Small intestine (tissue), 7 donors: Measurements from ENCODE around the gene FBXO47. TPM values are rescaled to one million over a fixed set of nuclear protein-coding genes. Genes with fewer than 3 reads are reported as not detected.
A peak's percentile ranks its signal among the peaks of the same experiment; 100 is the strongest.
"Not testable (repeated sequence)": the region's sequence is repeated elsewhere in the genome, so short reads cannot be mapped to it uniquely, and the experiment has no call there.

Experiments
- DNase-seq, 2 donors: peaks; one replicate each; pipeline versions ENCODE4 v3.0.0 to v3.0.0-alpha.2; 2013
- FAIRE-seq: peaks from 2 replicates; lab custom pipeline; 2012; peaks lifted over from hg19 to GRCh38; lab: Jason Lieb, UNC
- H3K27ac ChIP-seq, 3 donors: one replicate each; pipeline ENCODE4 v1.5.1; 2013; ENCODE audit warnings: low read length in 2 of 3, mild to moderate bottlenecking in 2 of 3, control low read depth in 1 of 3, inconsistent platforms in 1 of 3, low read depth in 1 of 3, moderate library complexity in 1 of 3
- H3K27me3 ChIP-seq, 3 donors: one replicate each; pipeline ENCODE4 v1.6.1; 2013; ENCODE audit warnings: low read length in 3 of 3, inconsistent platforms in 1 of 3; ENCODE audit not compliant: control insufficient read depth in 3 of 3, insufficient read depth in 3 of 3
- H3K36me3 ChIP-seq, 3 donors: one replicate each; pipeline ENCODE4 v1.6.1; 2013; ENCODE audit warnings: low read length in 3 of 3, inconsistent platforms in 1 of 3, low read depth in 1 of 3, mild to moderate bottlenecking in 1 of 3, moderate library complexity in 1 of 3; ENCODE audit not compliant: control insufficient read depth in 3 of 3, insufficient read depth in 2 of 3
- H3K4me1 ChIP-seq, 3 donors: one replicate each; pipeline ENCODE4 v1.6.1; 2013; ENCODE audit warnings: low read length in 2 of 3, inconsistent platforms in 1 of 3, low read depth in 1 of 3, mild to moderate bottlenecking in 1 of 3, moderate library complexity in 1 of 3; ENCODE audit not compliant: control insufficient read depth in 3 of 3, insufficient read depth in 2 of 3
- H3K4me3 ChIP-seq, 3 donors: one replicate each; pipeline ENCODE4 v1.5.1; 2013; ENCODE audit warnings: low read length in 3 of 3, control low read depth in 1 of 3, inconsistent platforms in 1 of 3, low read depth in 1 of 3, mild to moderate bottlenecking in 1 of 3, moderate library complexity in 1 of 3
- H3K9me3 ChIP-seq, 2 donors: one replicate each; pipeline ENCODE4 v1.6.1; 2013; ENCODE audit warnings: low read depth in 1 of 2, low read length in 1 of 2; ENCODE audit not compliant: control insufficient read depth in 2 of 2, insufficient read depth in 1 of 2
- WGBS, 3 donors: extraction: QIAGEN DNeasy Blood & Tissue Kit; methylation state at CpG; one replicate each; pipeline ENCODE4 v1.1.7; 2013; 5-methylcytosine and 5-hydroxymethylcytosine counted together
- polyA plus RNA-seq, 4 donors: library from polyadenylated mRNA; stranded (reverse) in 3 of 4; unstranded in 1 of 4; fragments of 200-250 nt in 3 of 4; fragments of 120-200 nt in 1 of 4; gene quantifications; one replicate each; pipeline versions ENCODE4 v1.2.1 to v1.2.3, GENCODE V29; 2013
- donor health status: healthy with polysubstance abuse.
- donor health status: control.
- donor health status: control.
- donor health status: Bipolar disorder and iron deficiency.
- donor health status: healthy.

Gene FBXO47
- polyA plus RNA-seq, 4 donors = 0.01 TPM; not detected in 3

- Histone ChIP-seq H3K4me1 (peaks cover 0 to 35% (median 14%) of the 10 kb centered on the region in 3 donors), H3K9me3 (no peaks in the 10 kb centered on the region), H3K36me3 (peaks cover 15 to 98% (median 41%) of the 10 kb centered on the region in 3 donors), H3K27ac (peak overlapping the region in 2 of 3 donors; percentile 15 to 69), H3K4me3 (no peak overlapping the region), H3K27me3 (no peaks in the 10 kb centered on the region)
- DNase-seq (peak in 1 of 2 donors; percentile 36), FAIRE-seq (no peak)
- WGBS, 3 donors = 57 to 68% (median 68%) methylated on average over 8 of the region's 8 CpGs
These were observed 50.4 kb downstream of the FBXO47 start for GRCh38 chr17:38916771-38917170.

GRCh38 chr17:38915639-38915995, 51.6 kb downstream of the FBXO47 start:
- FAIRE-seq = no peak
- 78 to 88% (median 80%) methylated on average over 7 of the region's 7 CpGs for WGBS, 3 donors
- no peaks in the 10 kb centered on the region for H3K9me3 ChIP-seq
- H3K27ac ChIP-seq = peak overlapping the region; percentile 22 to 57 (median 33)
- H3K4me1 ChIP-seq = peaks cover 0 to 39% (median 16%) of the 10 kb centered on the region in 3 donors
- peaks cover 18 to 99% (median 45%) of the 10 kb centered on the region in 3 donors for H3K36me3 ChIP-seq
- H3K4me3 ChIP-seq = no peak overlapping the region
- no peaks in the 10 kb centered on the region for H3K27me3 ChIP-seq
- no peak for DNase-seq

- Histone ChIP-seq H3K9me3 (no peaks in the 10 kb centered on the region), H3K27ac (peak overlapping the region; percentile 33 to 82 (median 57)), H3K4me1 (peaks cover 0 to 43% (median 16%) of the 10 kb centered on the region in 3 donors), H3K4me3 (peak overlapping the region in 1 of 3 donors; percentile 2), H3K36me3 (peaks cover 18 to 99% (median 43%) of the 10 kb centered on the region in 3 donors), H3K27me3 (no peaks in the 10 kb centered on the region)
- no peak for FAIRE-seq
- peak; percentile 76 to 77 for DNase-seq
- 56 to 71% (median 58%) methylated on average over 20 of the region's 20 CpGs for WGBS, 3 donors
These were observed 52.2 kb downstream of the FBXO47 start for GRCh38 chr17:38914741-38915638.

GRCh38 chr17:38912221-38912813, 54.9 kb downstream of the FBXO47 start:
- FAIRE-seq (no peak), DNase-seq (no peak)
- H3K27ac ChIP-seq = peak overlapping the region in 2 of 3 donors; percentile 9 to 62
- WGBS, 3 donors = 65 to 72% (median 67%) methylated on average over 13 of the region's 13 CpGs
- peaks cover 8 to 99% (median 28%) of the 10 kb centered on the region in 3 donors for H3K36me3 ChIP-seq
- H3K27me3 ChIP-seq = no peaks in the 10 kb centered on the region
- no peak overlapping the region for H3K4me3 ChIP-seq
- H3K9me3 ChIP-seq = no peaks in the 10 kb centered on the region
- peaks cover 5 to 50% (median 20%) of the 10 kb centered on the region in 3 donors for H3K4me1 ChIP-seq

- Histone ChIP-seq H3K4me1 (peaks cover 5 to 48% (median 20%) of the 10 kb centered on the region in 3 donors), H3K36me3 (peaks cover 8 to 100% (median 26%) of the 10 kb centered on the region in 3 donors)
- not testable (repeated sequence) for H3K27me3 ChIP-seq, H3K4me3 ChIP-seq, H3K9me3 ChIP-seq, DNase-seq, H3K27ac ChIP-seq, FAIRE-seq
- 89 to 95% (median 92%) methylated on average over 8 of the region's 8 CpGs for WGBS, 3 donors
These were observed 55.5 kb downstream of the FBXO47 start for GRCh38 chr17:38911731-38912081.

GRCh38 chr17:38911081-38911730, 56.0 kb downstream of the FBXO47 start:
- peaks cover 5 to 50% (median 20%) of the 10 kb centered on the region in 3 donors for H3K4me1 ChIP-seq

GRCh38 chr17:38910325-38910724, 56.9 kb downstream of the FBXO47 start:
- DNase-seq (no peak), FAIRE-seq (no peak)
- Histone ChIP-seq H3K4me1 (peaks cover 5 to 42% (median 18%) of the 10 kb centered on the region in 3 donors), H3K27ac (no peak overlapping the region), H3K27me3 (no peaks in the 10 kb centered on the region), H3K4me3 (no peak overlapping the region), H3K36me3 (peaks cover 4 to 98% (median 20%) of the 10 kb centered on the region in 3 donors), H3K9me3 (no peaks in the 10 kb centered on the region)
- 86 to 95% (median 88%) methylated on average over 5 of the region's 5 CpGs for WGBS, 3 donors

More at GRCh38 chr17:38911081-38911730, 56.0 kb downstream of the FBXO47 start:
- peak overlapping the region in 1 of 3 donors; percentile 54 for H3K27ac ChIP-seq
- no peak for DNase-seq
- H3K36me3 ChIP-seq = peaks cover 8 to 100% (median 26%) of the 10 kb centered on the region in 3 donors
- no peaks in the 10 kb centered on the region for H3K9me3 ChIP-seq
- H3K27me3 ChIP-seq = no peaks in the 10 kb centered on the region
- FAIRE-seq = no peak
- H3K4me3 ChIP-seq = no peak overlapping the region
- 83 to 85% (median 83%) methylated on average over 10 of the region's 10 CpGs for WGBS, 3 donors

GRCh38 chr17:38908676-38909181, 58.5 kb downstream of the FBXO47 start:
- peaks cover 3 to 90% (median 19%) of the 10 kb centered on the region in 3 donors for H3K36me3 ChIP-seq
- H3K27ac ChIP-seq = peak overlapping the region in 2 of 3 donors; percentile 15 to 57
- no peak for FAIRE-seq

More at GRCh38 chr17:38908676-38909181, 58.5 kb downstream of the FBXO47 start:
- Histone ChIP-seq H3K9me3 (no peaks in the 10 kb centered on the region), H3K27me3 (no peaks in the 10 kb centered on the region), H3K4me3 (no peak overlapping the region), H3K4me1 (peaks cover 5 to 26% (median 15%) of the 10 kb centered on the region in 3 donors)
- 42 to 48% (median 48%) methylated on average over 6 to 8 of the region's 8 CpGs for WGBS, 3 donors
- no peak for DNase-seq
